Measurements from ENCODE around the gene MRPS23. TPM values are rescaled to one million over a fixed set of nuclear protein-coding genes. Genes with fewer than 3 reads are reported as not detected.

MRPS23 gene
- total RNA-seq, 4 donors from 2014 or later, result 0.37 to 11.1 (median 6.5) TPM

- Histone ChIP-seq H3K4me3 (no peak overlapping the region), H3K4me1 (no peaks in the 10 kb centered on the region), H3K27ac (no peak overlapping the region), H3K36me3 (peaks cover 0 to 22% (median 10%) of the 10 kb centered on the region in 4 donors), H3K27me3 (no peaks in the 10 kb centered on the region), H3K9me3 (no peaks in the 10 kb centered on the region)
- TF ChIP-seq EP300 (IDR thresholded peaks at IDR 0.05; ENCODE audit: low read depth), result no peak
- no peak for TF ChIP-seq POLR2A (IDR thresholded peaks at IDR 0.05)
- TF ChIP-seq CTCF (IDR thresholded peaks at IDR 0.05), result no peak
- TF ChIP-seq POLR2AphosphoS5 (IDR thresholded peaks at IDR 0.05), result no peak
- DNase-seq, result no peak
- in situ Hi-C loops (cut with MboI; ENCODE audit: low pct_ligation_motif_present in 1 of 4, low pct_unique_long_range_greater_than_20kb in 1 of 4, low sequenced_read_pairs in 3 of 4) (loop anchor here in 1 of 4 donors (10.0 kb wide), 1 partner anchor 715 kb away; no protein-coding TSS in a partner anchor), intact Hi-C loops (cut with DNase I; ENCODE audit: low total_unique reads) (loop anchor here (10.0 kb wide), 1 partner anchor 705 kb away; no protein-coding TSS in a partner anchor)
- WGBS, 2 donors (ENCODE audit: low coverage in 1 of 2), result 91 to 93% methylated on average over 5 to 6 of the region's 6 CpGs
Observed at GRCh38 chr17:57839571-57839923, 10.3 kb downstream of the MRPS23 start.

GRCh38 chr17:57838857-57839570, 10.8 kb downstream of the MRPS23 start:
- intact Hi-C loops (cut with DNase I; ENCODE audit: low total_unique reads) (loop anchor here (10.0 kb wide), 1 partner anchor 704 kb away; no protein-coding TSS in a partner anchor), in situ Hi-C loops (cut with MboI; ENCODE audit: low pct_ligation_motif_present in 1 of 4, low pct_unique_long_range_greater_than_20kb in 1 of 4, low sequenced_read_pairs in 3 of 4) (loop anchor here in 1 of 4 donors (10.0 kb wide), 1 partner anchor 714 kb away; no protein-coding TSS in a partner anchor)
- Histone ChIP-seq H3K4me3 (no peak overlapping the region), H3K36me3 (peaks cover 0 to 22% (median 10%) of the 10 kb centered on the region in 4 donors), H3K27ac (no peak overlapping the region), H3K27me3 (no peaks in the 10 kb centered on the region), H3K4me1 (no peaks in the 10 kb centered on the region), H3K9me3 (no peaks in the 10 kb centered on the region)
- TF ChIP-seq POLR2AphosphoS5 (IDR thresholded peaks at IDR 0.05) (no peak), CTCF (IDR thresholded peaks at IDR 0.05) (no peak), EP300 (IDR thresholded peaks at IDR 0.05; ENCODE audit: low read depth) (no peak), POLR2A (IDR thresholded peaks at IDR 0.05) (no peak)
- no peak for DNase-seq
- WGBS, 2 donors (ENCODE audit: low coverage in 1 of 2), result 73 to 84% methylated on average over 6 of the region's 6 CpGs

GRCh38 chr17:57838453-57838852, 11.4 kb downstream of the MRPS23 start:
- intact Hi-C loops (cut with DNase I; ENCODE audit: low total_unique reads), result loop anchor here (10.0 kb wide), 1 partner anchor 704 kb away; no protein-coding TSS in a partner anchor

More at GRCh38 chr17:57838453-57838852, 11.4 kb downstream of the MRPS23 start:
- DNase-seq, result no peak
- H3K27ac ChIP-seq, result no peak overlapping the region
- H3K9me3 ChIP-seq, result no peaks in the 10 kb centered on the region
- H3K36me3 ChIP-seq, result peaks cover 0 to 22% (median 10%) of the 10 kb centered on the region in 4 donors
- 59 to 68% methylated on average over 4 of the region's 4 CpGs for WGBS, 2 donors (ENCODE audit: low coverage in 1 of 2)
- peaks cover 0 to under 1% (median 0%) of the 10 kb centered on the region in 4 donors for H3K4me1 ChIP-seq
- no peaks in the 10 kb centered on the region for H3K27me3 ChIP-seq
- TF ChIP-seq POLR2A (IDR thresholded peaks at IDR 0.05), result no peak
- no peak for TF ChIP-seq POLR2AphosphoS5 (IDR thresholded peaks at IDR 0.05)
- no peak for TF ChIP-seq EP300 (IDR thresholded peaks at IDR 0.05; ENCODE audit: low read depth)
- no peak for TF ChIP-seq CTCF (IDR thresholded peaks at IDR 0.05)
- no peak overlapping the region for H3K4me3 ChIP-seq
- in situ Hi-C loops (cut with MboI; ENCODE audit: low pct_ligation_motif_present in 1 of 4, low pct_unique_long_range_greater_than_20kb in 1 of 4, low sequenced_read_pairs in 3 of 4), result loop anchor here in 1 of 4 donors (10.0 kb wide), 1 partner anchor 714 kb away; no protein-coding TSS in a partner anchor

All from transverse colon (tissue), 4 donors.